ENCODE data around the gene MACROD2.

DNA sequence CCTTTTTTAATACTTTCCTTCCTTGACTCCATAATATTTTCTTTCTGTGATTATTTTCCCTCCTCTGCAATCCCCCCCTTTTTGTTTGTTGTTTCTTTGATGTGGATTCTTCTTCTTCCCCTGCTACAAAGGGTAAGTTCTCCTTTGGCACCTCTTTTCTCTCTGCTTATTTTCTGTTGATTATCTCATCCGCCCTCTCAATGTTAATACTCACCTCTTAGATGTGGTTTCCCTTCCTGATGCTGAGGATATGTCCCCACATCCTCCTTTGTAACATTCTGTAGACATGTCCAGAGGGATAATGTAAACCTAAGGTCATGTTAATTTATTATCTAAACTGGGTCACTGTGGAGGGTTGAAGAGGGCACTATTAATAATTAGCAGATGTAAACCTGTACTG lies 324.4 kb downstream of the MACROD2 start:
- TF ChIP-seq, protein P1, sequence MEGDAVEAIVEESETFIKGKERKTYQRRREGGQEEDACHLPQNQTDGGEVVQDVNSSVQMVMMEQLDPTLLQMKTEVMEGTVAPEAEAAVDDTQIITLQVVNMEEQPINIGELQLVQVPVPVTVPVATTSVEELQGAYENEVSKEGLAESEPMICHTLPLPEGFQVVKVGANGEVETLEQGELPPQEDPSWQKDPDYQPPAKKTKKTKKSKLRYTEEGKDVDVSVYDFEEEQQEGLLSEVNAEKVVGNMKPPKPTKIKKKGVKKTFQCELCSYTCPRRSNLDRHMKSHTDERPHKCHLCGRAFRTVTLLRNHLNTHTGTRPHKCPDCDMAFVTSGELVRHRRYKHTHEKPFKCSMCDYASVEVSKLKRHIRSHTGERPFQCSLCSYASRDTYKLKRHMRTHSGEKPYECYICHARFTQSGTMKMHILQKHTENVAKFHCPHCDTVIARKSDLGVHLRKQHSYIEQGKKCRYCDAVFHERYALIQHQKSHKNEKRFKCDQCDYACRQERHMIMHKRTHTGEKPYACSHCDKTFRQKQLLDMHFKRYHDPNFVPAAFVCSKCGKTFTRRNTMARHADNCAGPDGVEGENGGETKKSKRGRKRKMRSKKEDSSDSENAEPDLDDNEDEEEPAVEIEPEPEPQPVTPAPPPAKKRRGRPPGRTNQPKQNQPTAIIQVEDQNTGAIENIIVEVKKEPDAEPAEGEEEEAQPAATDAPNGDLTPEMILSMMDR (IDR thresholded peaks at IDR 0.05), result no peak
- no peak for TF ChIP-seq POLR2A (IDR thresholded peaks at IDR 0.05)
